Fibroblast of mammary gland (primary cell): Measurements from ENCODE around the gene COBL.

Experiments used
- DNase-seq: peaks from one replicate; pipeline ENCODE4 v3.0.0-alpha.2; 2010; ENCODE audit warnings: low read depth
- H3K4me3 ChIP-seq: 2 replicates; pipeline ENCODE4 v1.5.1; 2011; ENCODE audit warnings: low read depth, mild to moderate bottlenecking, low read length, moderate library complexity; ENCODE audit not compliant: control insufficient read depth
- TF ChIP-seq, protein P1 (sequence below): conservative IDR thresholded peaks from 2 replicates; pipeline ENCODE4 v1.5.1; 2011; ENCODE audit warnings: low read depth, low read length, inconsistent platforms; ENCODE audit not compliant: control insufficient read depth, insufficient read depth

The COBL gene

GRCh38 chr7:51079494-51079893 is 237.1 kb downstream of the COBL start:
- TF ChIP-seq, protein P1, sequence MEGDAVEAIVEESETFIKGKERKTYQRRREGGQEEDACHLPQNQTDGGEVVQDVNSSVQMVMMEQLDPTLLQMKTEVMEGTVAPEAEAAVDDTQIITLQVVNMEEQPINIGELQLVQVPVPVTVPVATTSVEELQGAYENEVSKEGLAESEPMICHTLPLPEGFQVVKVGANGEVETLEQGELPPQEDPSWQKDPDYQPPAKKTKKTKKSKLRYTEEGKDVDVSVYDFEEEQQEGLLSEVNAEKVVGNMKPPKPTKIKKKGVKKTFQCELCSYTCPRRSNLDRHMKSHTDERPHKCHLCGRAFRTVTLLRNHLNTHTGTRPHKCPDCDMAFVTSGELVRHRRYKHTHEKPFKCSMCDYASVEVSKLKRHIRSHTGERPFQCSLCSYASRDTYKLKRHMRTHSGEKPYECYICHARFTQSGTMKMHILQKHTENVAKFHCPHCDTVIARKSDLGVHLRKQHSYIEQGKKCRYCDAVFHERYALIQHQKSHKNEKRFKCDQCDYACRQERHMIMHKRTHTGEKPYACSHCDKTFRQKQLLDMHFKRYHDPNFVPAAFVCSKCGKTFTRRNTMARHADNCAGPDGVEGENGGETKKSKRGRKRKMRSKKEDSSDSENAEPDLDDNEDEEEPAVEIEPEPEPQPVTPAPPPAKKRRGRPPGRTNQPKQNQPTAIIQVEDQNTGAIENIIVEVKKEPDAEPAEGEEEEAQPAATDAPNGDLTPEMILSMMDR: no peak
- DNase-seq: no peak

GRCh38 chr7:51078653-51079052 is 238.0 kb downstream of the COBL start:
- H3K4me3 ChIP-seq: no peak overlapping the region
- TF ChIP-seq, protein P1: no peak
- no peak for DNase-seq

More at GRCh38 chr7:51079494-51079893, 237.1 kb downstream of the COBL start:
- H3K4me3 ChIP-seq: no peak overlapping the region

DNA sequence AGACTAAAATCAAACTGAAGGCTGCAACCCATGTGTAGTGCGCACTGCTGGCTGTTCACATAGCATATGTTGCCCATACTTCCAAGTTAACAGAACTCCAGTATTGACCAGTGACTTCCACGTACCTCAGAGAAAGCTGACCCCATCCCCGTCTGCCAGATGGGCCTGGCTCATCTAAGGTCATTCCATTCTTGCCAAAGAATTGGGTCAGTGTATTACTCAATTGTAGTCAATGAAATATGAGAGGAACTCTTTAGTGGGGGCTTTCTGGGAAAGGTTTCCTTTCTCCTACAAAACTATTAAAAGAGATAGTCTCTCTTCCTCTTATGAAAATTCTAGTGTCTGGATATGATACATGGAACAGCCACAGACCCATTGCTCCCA is 238.6 kb downstream of the COBL start:
- peak; percentile 75 for DNase-seq

DNA sequence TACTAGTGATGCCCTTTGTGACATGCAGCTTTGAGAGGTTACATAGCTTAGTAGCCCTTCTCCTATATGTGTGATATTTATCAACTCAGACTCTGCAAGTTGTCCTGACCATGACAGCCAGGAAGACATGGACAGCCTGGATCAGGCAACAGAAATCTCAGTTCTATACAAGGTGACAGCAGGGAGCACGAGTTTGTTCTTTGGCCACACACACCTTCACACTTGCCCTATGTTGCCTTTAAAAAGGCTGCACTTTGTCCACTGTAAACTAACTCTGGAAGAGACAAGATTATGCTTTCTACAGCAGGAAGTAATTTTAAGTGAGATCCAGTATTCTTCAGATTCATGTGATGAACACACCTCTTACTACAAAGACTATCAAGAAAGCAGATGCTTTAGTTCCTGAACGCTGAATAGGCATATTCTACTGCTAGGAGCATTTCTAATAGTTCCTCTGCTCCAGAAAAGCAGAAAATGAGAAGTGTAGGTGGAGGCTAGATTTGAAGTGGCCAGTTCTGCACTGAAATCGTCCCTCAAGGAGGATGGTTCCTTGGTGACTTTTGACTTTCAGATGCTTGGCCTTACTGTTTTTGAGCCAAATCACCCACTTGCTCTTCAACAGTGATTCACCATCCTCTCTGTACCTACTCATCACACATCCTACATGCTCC is 239.2 kb downstream of the COBL start:
- no peak overlapping the region for H3K4me3 ChIP-seq
- TF ChIP-seq, protein P1: no peak
- no peak for DNase-seq

More for the DNA sequence above, 238.6 kb downstream of the COBL start:
- H3K4me3 ChIP-seq: no peak overlapping the region
- TF ChIP-seq, protein P1: no peak

DNA sequence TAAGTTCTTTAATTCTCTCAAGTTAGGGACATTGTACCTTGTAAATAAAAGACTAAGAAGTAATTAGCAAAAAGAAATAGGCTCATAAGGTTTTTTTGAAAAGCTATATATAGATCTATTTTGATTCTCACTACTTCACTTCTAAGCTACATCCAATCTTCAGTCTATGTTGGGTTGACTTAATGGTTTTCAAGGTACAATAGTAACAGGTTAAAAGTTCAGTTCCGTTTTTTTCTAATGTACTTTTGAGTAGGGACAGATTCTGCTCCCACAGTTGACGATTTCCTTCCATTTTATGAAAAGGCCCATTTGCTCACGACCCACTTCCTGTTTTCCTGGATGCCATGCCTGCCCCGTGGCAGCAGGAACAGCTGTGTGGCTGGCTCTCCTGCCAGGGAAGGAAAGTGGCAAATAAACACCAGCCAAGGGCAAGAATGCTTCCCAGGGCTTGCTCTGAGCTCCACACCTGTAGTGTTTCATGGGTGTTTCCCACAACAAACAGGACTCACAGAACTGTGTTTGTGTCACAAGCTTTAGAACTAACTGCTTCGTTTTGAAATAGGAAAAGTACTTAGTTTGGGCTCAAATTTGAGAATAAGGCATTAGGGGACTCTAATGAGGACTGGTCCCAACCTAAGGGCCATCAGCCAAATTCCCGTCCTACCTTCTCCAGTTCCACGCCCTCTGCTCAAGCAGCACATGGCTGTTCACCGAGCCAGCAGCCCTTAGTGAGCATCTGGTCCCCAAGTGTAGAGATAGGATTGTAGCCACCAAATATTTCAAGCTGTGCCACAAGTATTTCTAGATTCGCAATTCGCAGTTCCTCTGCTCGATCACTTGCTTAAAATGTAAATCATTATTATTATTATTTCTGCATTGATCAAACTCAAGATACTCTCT is 240.7 kb downstream of the COBL start:
- TF ChIP-seq, protein P1: no peak
- no peak for DNase-seq
- no peak overlapping the region for H3K4me3 ChIP-seq

DNA sequence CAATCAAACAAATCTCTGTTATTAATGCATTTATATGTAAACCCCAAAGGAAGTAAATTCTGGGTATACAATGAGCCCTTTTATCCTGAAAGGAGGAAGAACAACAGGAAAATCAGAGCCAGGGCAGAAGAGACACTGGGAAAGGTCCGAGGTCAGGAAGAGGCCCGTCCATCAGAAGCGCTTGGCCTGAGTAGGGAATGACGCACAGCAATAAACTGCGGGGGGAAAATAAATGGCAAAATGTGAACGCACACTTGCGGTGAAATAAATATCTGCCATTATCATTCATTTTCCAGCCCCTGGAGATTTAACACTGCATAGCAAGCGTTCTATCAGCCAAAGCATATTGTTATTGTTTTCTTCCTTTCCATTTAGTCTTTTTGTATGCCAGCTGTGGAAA is 243.4 kb downstream of the COBL start:
- H3K4me3 ChIP-seq: no peak overlapping the region
- DNase-seq: no peak
- TF ChIP-seq, protein P1: no peak
